Measurements from ENCODE around the gene OSBP2. TPM values are rescaled to one million over a fixed set of nuclear protein-coding genes. Genes with fewer than 3 reads are reported as not detected.

OSBP2 gene
- total RNA-seq, 1 donor from 2014 or later: 0.58 TPM

GRCh38 chr22:30943368-30943767 lies 248.7 kb downstream of the OSBP2 start:
- peaks cover 4% of the 10 kb centered on the region for H3K4me1 Mint-ChIP-seq
- TF ChIP-seq EZH2 (IDR thresholded peaks at IDR 0.05): no peak
- no peak for TF ChIP-seq CTCF (IDR thresholded peaks at IDR 0.05)
- TF ChIP-seq EZH2phosphoT487 (IDR thresholded peaks at IDR 0.05): no peak
- peaks cover 3% of the 10 kb centered on the region for H3K36me3 ChIP-seq
- peaks cover 28% of the 10 kb centered on the region for H4K20me1 ChIP-seq (ENCODE audit: low read depth)
- no peaks in the 10 kb centered on the region for H3K27me3 ChIP-seq
- peaks cover 3% of the 10 kb centered on the region for H3K27me3 Mint-ChIP-seq (ENCODE audit: insufficient read depth, low read depth)
- no peak for DNase-seq (ENCODE audit: low spot score)
- H3K27ac Mint-ChIP-seq: no peak overlapping the region
- H3K36me3 Mint-ChIP-seq: peaks cover 48% of the 10 kb centered on the region
- no peak overlapping the region for H3K4me3 Mint-ChIP-seq
- H3K4me1 ChIP-seq: peaks cover 25% of the 10 kb centered on the region
- H3K9me3 Mint-ChIP-seq: no peaks in the 10 kb centered on the region
- no peak overlapping the region for H3K27ac ChIP-seq
- H3K9ac ChIP-seq: no peak overlapping the region
- H3K79me2 ChIP-seq (ENCODE audit: low read depth): peaks cover 18% of the 10 kb centered on the region
- no peak overlapping the region for H3K4me2 ChIP-seq
- H3F3A ChIP-seq (ENCODE audit: low read depth): peaks cover 23% of the 10 kb centered on the region
- no peak overlapping the region for H2AFZ ChIP-seq (replicated peaks)
- H3K9me3 ChIP-seq (ENCODE audit: low read depth): no peaks in the 10 kb centered on the region
- no peak overlapping the region for H3K4me3 ChIP-seq

- Mint-ChIP-seq H3K27ac (no peak overlapping the region), H3K4me3 (no peak overlapping the region), H3K4me1 (peaks cover 12% of the 10 kb centered on the region), H3K9me3 (no peaks in the 10 kb centered on the region), H3K27me3 (ENCODE audit: insufficient read depth, low read depth) (peaks cover 3% of the 10 kb centered on the region), H3K36me3 (peaks cover 49% of the 10 kb centered on the region)
- Histone ChIP-seq H3K36me3 (no peaks in the 10 kb centered on the region), H3K4me1 (peaks cover 29% of the 10 kb centered on the region), H2AFZ (replicated peaks) (no peak overlapping the region), H3F3A (ENCODE audit: low read depth) (peaks cover 32% of the 10 kb centered on the region), H3K4me3 (no peak overlapping the region), H3K27ac (no peak overlapping the region), H3K9me3 (ENCODE audit: low read depth) (no peaks in the 10 kb centered on the region), H3K27me3 (no peaks in the 10 kb centered on the region), H3K4me2 (no peak overlapping the region), H4K20me1 (ENCODE audit: low read depth) (peaks cover 36% of the 10 kb centered on the region), H3K9ac (no peak overlapping the region), H3K79me2 (ENCODE audit: low read depth) (peaks cover 18% of the 10 kb centered on the region)
- TF ChIP-seq EZH2 (IDR thresholded peaks at IDR 0.05) (no peak), CTCF (IDR thresholded peaks at IDR 0.05) (no peak), EZH2phosphoT487 (IDR thresholded peaks at IDR 0.05) (no peak)
- DNase-seq (ENCODE audit: low spot score): no peak
Measured at GRCh38 chr22:30944986-30945385, 250.3 kb downstream of the OSBP2 start.

GRCh38 chr22:30945653-30946052 lies 251.0 kb downstream of the OSBP2 start:
- Mint-ChIP-seq H3K9me3 (no peaks in the 10 kb centered on the region), H3K27ac (no peak overlapping the region), H3K4me1 (peaks cover 12% of the 10 kb centered on the region), H3K36me3 (peaks cover 54% of the 10 kb centered on the region), H3K27me3 (ENCODE audit: insufficient read depth, low read depth) (peaks cover 2% of the 10 kb centered on the region), H3K4me3 (no peak overlapping the region)
- H3F3A ChIP-seq (ENCODE audit: low read depth): peaks cover 32% of the 10 kb centered on the region
- DNase-seq (ENCODE audit: low spot score): no peak
- H3K79me2 ChIP-seq (ENCODE audit: low read depth): peaks cover 18% of the 10 kb centered on the region
- H3K27me3 ChIP-seq: no peaks in the 10 kb centered on the region
- peaks cover 36% of the 10 kb centered on the region for H4K20me1 ChIP-seq (ENCODE audit: low read depth)
- no peak overlapping the region for H2AFZ ChIP-seq (replicated peaks)
- no peak overlapping the region for H3K9ac ChIP-seq
- no peak overlapping the region for H3K27ac ChIP-seq
- TF ChIP-seq EZH2phosphoT487 (IDR thresholded peaks at IDR 0.05): no peak
- TF ChIP-seq EZH2 (IDR thresholded peaks at IDR 0.05): no peak
- TF ChIP-seq CTCF (IDR thresholded peaks at IDR 0.05): no peak
- H3K4me2 ChIP-seq: no peak overlapping the region
- H3K4me1 ChIP-seq: peaks cover 29% of the 10 kb centered on the region
- H3K9me3 ChIP-seq (ENCODE audit: low read depth): no peaks in the 10 kb centered on the region
- H3K4me3 ChIP-seq: no peak overlapping the region
- H3K36me3 ChIP-seq: no peaks in the 10 kb centered on the region

All from neural progenitor cell (in vitro differentiated cells).